ENCODE results near the gene CCNO. TPM values are rescaled to one million over a fixed set of nuclear protein-coding genes. Genes with fewer than 3 reads are reported as not detected.

CCNO gene
- polyA plus RNA-seq, 4 donors, result 5.6 to 13.9 (median 8.7) TPM

GRCh38 chr5:55223812-55224240 lies 9.6 kb downstream of the CCNO start:
- no peak for DNase-seq (ENCODE audit: low read depth in 4 of 4, low spot score in 2 of 4)

GRCh38 chr5:55222985-55223811 lies 10.2 kb downstream of the CCNO start:
- DNase-seq (ENCODE audit: low read depth in 4 of 4, low spot score in 2 of 4), result no peak

- no peak for DNase-seq (ENCODE audit: low read depth in 4 of 4, low spot score in 2 of 4)
These were observed 11.1 kb downstream of the CCNO start for GRCh38 chr5:55222092-55222984.

GRCh38 chr5:55220433-55221185 lies 12.8 kb downstream of the CCNO start:
- no peak for DNase-seq (ENCODE audit: low read depth in 4 of 4, low spot score in 2 of 4)

GRCh38 chr5:55219770-55220169 lies 13.6 kb downstream of the CCNO start:
- DNase-seq (ENCODE audit: low read depth in 4 of 4, low spot score in 2 of 4), result no peak

GRCh38 chr5:55218967-55219366 lies 14.4 kb downstream of the CCNO start:
- DNase-seq (ENCODE audit: low read depth in 4 of 4, low spot score in 2 of 4), result no peak

GRCh38 chr5:55211184-55211874 lies 22.1 kb downstream of the CCNO start:
- DNase-seq (ENCODE audit: low read depth in 4 of 4, low spot score in 2 of 4), result no peak

GRCh38 chr5:55205001-55205400 lies 28.4 kb downstream of the CCNO start:
- DNase-seq (ENCODE audit: low read depth in 4 of 4, low spot score in 2 of 4), result no peak

GRCh38 chr5:55191165-55191564 lies 42.2 kb downstream of the CCNO start:
- no peak for DNase-seq (ENCODE audit: low read depth in 4 of 4, low spot score in 2 of 4)

- DNase-seq (ENCODE audit: low read depth in 4 of 4, low spot score in 2 of 4), result no peak
These were observed 44.5 kb downstream of the CCNO start for GRCh38 chr5:55188656-55189540.

- DNase-seq (ENCODE audit: low read depth in 4 of 4, low spot score in 2 of 4), result no peak
These were observed 46.0 kb downstream of the CCNO start for GRCh38 chr5:55187370-55187769.

Other genes with a start within 250 kb of the CCNO start
- gene ESM1, start 248.0 kb downstream of the CCNO start, polyA plus RNA-seq (ENCODE audit: insufficient read length in 4 of 4), result 10 to 100 TPM in 2 of 4 donors, 1 to 10 TPM in 2; 7.5 to 13.0 (median 10.0) TPM
- not detected for gene GZMK, start 209.4 kb downstream of the CCNO start, polyA plus RNA-seq (ENCODE audit: insufficient read length in 4 of 4)
- 1 to 10 TPM in 1 of 4 donors, under 1 TPM in 3; 0.27 to 1.2 (median 0.63) TPM for gene GZMA, start 131.0 kb downstream of the CCNO start, polyA plus RNA-seq (ENCODE audit: insufficient read length in 4 of 4)
- gene GPX8, start 73.4 kb downstream of the CCNO start, polyA plus RNA-seq (ENCODE audit: insufficient read length in 4 of 4), result 10 to 100 TPM; 63.6 to 88.9 (median 79.7) TPM
- gene CDC20B, start 60.4 kb downstream of the CCNO start, polyA plus RNA-seq (ENCODE audit: insufficient read length in 4 of 4), result under 1 TPM; 0.54 to 0.95 (median 0.69) TPM
- 1 to 10 TPM in 2 of 4 donors, under 1 TPM in 2; 0.77 to 1.1 (median 0.96) TPM for gene MCIDAS, start 6.3 kb downstream of the CCNO start, polyA plus RNA-seq (ENCODE audit: insufficient read length in 4 of 4)
- 10 to 100 TPM; 37.2 to 48.3 (median 41.2) TPM for gene DHX29, start 74.1 kb upstream of the CCNO start, polyA plus RNA-seq (ENCODE audit: insufficient read length in 4 of 4)
- 100 to 1,000 TPM in 2 of 4 donors, 10 to 100 TPM in 2; 83.4 to 114 (median 97.8) TPM for gene MTREX, start 74.4 kb upstream of the CCNO start, polyA plus RNA-seq (ENCODE audit: insufficient read length in 4 of 4)